GM12878 (cell line): ENCODE results near the gene GPR63. TPM values are rescaled to one million over a fixed set of nuclear protein-coding genes. Genes with fewer than 3 reads are reported as not detected.

Source experiments
- ATAC-seq: fragments of 200-7000 bp; cut with Tn5 transposase; 3 replicates; pipeline ENCODE4 v1.9.1; 2020; ENCODE audit warnings: mild to moderate bottlenecking, moderate library complexity
- BruUV-seq: library from RNA; stranded (reverse); fragments of 400-500 nt; replicated peaks from 2 replicates; lab custom pipeline; 2021; lab: Mats Ljungman, UMichigan
- CTCF ChIA-PET: fragments of 300-600 bp; sonication (Branson Sonifier 250); formaldehyde crosslinking; extraction: SDS; loops from one replicate; lab custom pipeline; 2021; ENCODE audit warnings: inconsistent platforms; lab: Yijun Ruan, JAX
- POLR2A ChIA-PET: fragments of 350-600 bp; formaldehyde crosslinking; extraction: SDS; loops from one replicate; lab custom pipeline; 2021; ENCODE audit warnings: inconsistent platforms; lab: Charles Lee
- RAD21 ChIA-PET: fragments of 300-600 bp; sonication (Branson Sonifier 250); formaldehyde crosslinking; loops from one replicate; lab custom pipeline; 2023; ENCODE audit warnings: antibody characterized with exemption; ENCODE audit not compliant: unreplicated experiment; lab: Charles Lee
- SMC1A ChIA-PET: fragments of 300-600 bp; sonication (Branson Sonifier 250); formaldehyde crosslinking; loops from one replicate; lab custom pipeline; 2023; ENCODE audit not compliant: unreplicated experiment, uncharacterized antibody; lab: Charles Lee
- DNase-seq: peaks from one replicate; pipeline ENCODE4 v3.0.0-alpha.2; 2011; ENCODE audit warnings: low read depth, low spot score
- FAIRE-seq: peaks from 3 replicates; lab custom pipeline; 2011; peaks lifted over from hg19 to GRCh38; lab: Jason Lieb, UNC
- H2AFZ ChIP-seq: 2 replicates; pipeline ENCODE4 v1.6.0; 2011; ENCODE audit warnings: low read depth, low read length, control low read depth; ENCODE audit not compliant: control insufficient read depth
- H3K27ac ChIP-seq: 2 replicates; pipeline ENCODE4 v1.5.1; 2011; ENCODE audit warnings: control low read depth; ENCODE audit not compliant: control insufficient read depth, insufficient read depth
- H3K27me3 ChIP-seq, 2 experiments: replicated peaks in 1 of 2; 2 replicates each; pipeline versions ENCODE4 v1.6.0 to v1.6.1; 2011; ENCODE audit warnings: low read length in 1 of 2; ENCODE audit not compliant: control insufficient read depth in 2 of 2, insufficient read depth in 2 of 2
- H3K36me3 ChIP-seq, 2 experiments: 2 replicates each; pipeline ENCODE4 v1.5.1; 2011; ENCODE audit warnings: low read length in 1 of 2; ENCODE audit not compliant: control insufficient read depth in 2 of 2, insufficient read depth in 2 of 2
- H3K4me1 ChIP-seq: 2 replicates; pipeline ENCODE4 v1.6.1; 2011; ENCODE audit warnings: mild to moderate bottlenecking, low read length, moderate library complexity, mixed read lengths; ENCODE audit not compliant: control insufficient read depth, insufficient read depth
- H3K4me2 ChIP-seq: 2 replicates; pipeline ENCODE4 v1.6.0; 2011; ENCODE audit warnings: control low read depth; ENCODE audit not compliant: control insufficient read depth, insufficient read depth
- H3K4me3 ChIP-seq: fragments of 200-600 bp; sonication (generic); 2 replicates; pipeline ENCODE4 v1.5.1; 2016
- H3K79me2 ChIP-seq: 2 replicates; pipeline ENCODE4 v1.6.0; 2011; ENCODE audit warnings: low read length; ENCODE audit not compliant: control insufficient read depth, insufficient read depth
- H3K9ac ChIP-seq: 2 replicates; pipeline ENCODE4 v1.8.0; 2011; ENCODE audit warnings: low read length, control low read depth, mixed read lengths; ENCODE audit not compliant: control insufficient read depth, insufficient read depth
- H3K9me3 ChIP-seq: replicated peaks from 3 replicates; pipeline ENCODE4 v1.5.1; 2011; ENCODE audit warnings: mild to moderate bottlenecking, low read length; ENCODE audit not compliant: control insufficient read depth, insufficient read depth
- H4K20me1 ChIP-seq: 2 replicates; pipeline ENCODE4 v1.6.0; 2011; ENCODE audit not compliant: control insufficient read depth, insufficient read depth
- CREB1 ChIP-seq: IDR thresholded peaks from 2 replicates; pipeline ENCODE4 v1.6.1; 2012; ENCODE audit warnings: low read depth, mild to moderate bottlenecking, inconsistent platforms
- ETV6 ChIP-seq, 2 experiments: fragments of 450-650 bp in 1 of 2; IDR thresholded peaks in 1 of 2; conservative IDR thresholded peaks in 1 of 2; 2 replicates each; pipeline ENCODE4 v1.6.1; 2014; ENCODE audit warnings: antibody characterized with exemption in 1 of 2, borderline replicate concordance in 1 of 2, low read depth in 1 of 2, mild to moderate bottlenecking in 1 of 2, moderate library complexity in 1 of 2
- JUNB ChIP-seq: IDR thresholded peaks from 2 replicates; pipeline ENCODE4 v1.6.1; 2016; ENCODE audit warnings: antibody characterized with exemption, mild to moderate bottlenecking
- JUND ChIP-seq: IDR thresholded peaks from 2 replicates; pipeline ENCODE4 v1.6.1; 2012; ENCODE audit warnings: low read depth, mild to moderate bottlenecking, low read length, improper control_type of control experiment, moderate library complexity
- MEF2B ChIP-seq: fragments of 450-650 bp; IDR thresholded peaks from 2 replicates; pipeline ENCODE4 v1.6.1; 2018; ENCODE audit warnings: mild to moderate bottlenecking, moderate library complexity; ENCODE audit not compliant: partially characterized antibody, poor library complexity, severe bottlenecking
- MTA2 ChIP-seq: fragments of 450-650 bp; IDR thresholded peaks from 2 replicates; pipeline ENCODE4 v1.6.1; 2016; ENCODE audit warnings: low read depth, mild to moderate bottlenecking, moderate library complexity
- MYC ChIP-seq: IDR thresholded peaks from 2 replicates; pipeline ENCODE4 v1.6.1; 2011; ENCODE audit warnings: mild to moderate bottlenecking, low read length, moderate library complexity, inconsistent platforms; ENCODE audit not compliant: insufficient read depth, insufficient replicate concordance, insufficient read length, severe bottlenecking
- NFIC ChIP-seq: IDR thresholded peaks from 2 replicates; pipeline ENCODE4 v1.6.1; 2012; ENCODE audit warnings: low read depth, mild to moderate bottlenecking, inconsistent platforms, low read length, moderate library complexity
- NR2C1 ChIP-seq: fragments of 450-650 bp; IDR thresholded peaks from 2 replicates; pipeline ENCODE4 v1.6.1; 2017; ENCODE audit warnings: antibody characterized with exemption, mild to moderate bottlenecking, moderate library complexity
- NR2F1 ChIP-seq: fragments of 450-650 bp; conservative IDR thresholded peaks from 2 replicates; pipeline ENCODE4 v1.6.1; 2017; ENCODE audit warnings: mild to moderate bottlenecking
- RUNX3 ChIP-seq: IDR thresholded peaks from 2 replicates; pipeline ENCODE4 v1.6.1; 2012; ENCODE audit warnings: low read length, inconsistent platforms
- SMAD1 ChIP-seq: fragments of 450-650 bp; IDR thresholded peaks from 2 replicates; pipeline ENCODE4 v1.6.1; 2018; ENCODE audit warnings: mild to moderate bottlenecking, low read depth; ENCODE audit not compliant: partially characterized antibody
- STAT3 ChIP-seq: IDR thresholded peaks from 2 replicates; pipeline ENCODE4 v1.6.1; 2011; ENCODE audit warnings: low read depth, low read length, improper control_type of control experiment
- SUPT20H ChIP-seq: IDR thresholded peaks from 2 replicates; pipeline ENCODE4 v1.6.1; 2011; ENCODE audit warnings: low read depth, mild to moderate bottlenecking, low read length, moderate library complexity, borderline replicate concordance; ENCODE audit not compliant: control insufficient read depth
- ZNF24 ChIP-seq: fragments of 450-650 bp; IDR thresholded peaks from 2 replicates; pipeline ENCODE4 v1.6.1; 2017; ENCODE audit warnings: antibody characterized with exemption, mild to moderate bottlenecking
- WGBS: methylation state at CpG from one replicate; pipeline ENCODE4 v1.1.6; 2016; ENCODE audit warnings: low lambda C conversion rate; ENCODE audit not compliant: insufficient replicate concordance, insufficient coverage; ENCODE audit errors: missing lambda C conversion rate; 5-methylcytosine and 5-hydroxymethylcytosine counted together
- in situ Hi-C: fragments of 300-500 bp; cut with MboI; formaldehyde crosslinking; loops from 9 replicates; pipeline ENCODE4 v1.14.3; 2018; ENCODE audit warnings: mixed read lengths
- intact Hi-C: fragments of 100-400 bp; cut with micrococcal nuclease; formaldehyde crosslinking; loops from one replicate; pipeline ENCODE4 v1.14.2; 2022; ENCODE audit not compliant: unreplicated experiment
- polyA plus RNA-seq, 11 experiments: library from polyadenylated mRNA; depleted of rRNA in 4 of 11; unstranded in 6 of 11; stranded (reverse) in 5 of 11; fragments of >200 nt; fragmentation: Nextera tagmentation in 4 of 11; fragmentation: Illumina TruSeq in 1 of 11; extraction: Ambion mirVana in 4 of 11; extraction: Trizol in 1 of 11; gene quantifications; 1 replicate in 1 of 11; 2 replicates in 10 of 11; pipeline versions ENCODE4 v1.2.1 to v1.2.3, GENCODE V29; 2011 to 2016; ENCODE audit warnings: inconsistent platforms in 2 of 11, missing spikeins in 2 of 11, low read depth in 1 of 11
- total RNA-seq, 4 experiments: library from RNA; depleted of rRNA in 3 of 4; stranded (reverse); fragments of >200 nt in 3 of 4; fragmentation: Illumina TruSeq in 1 of 4; extraction: Trizol in 1 of 4; gene quantifications; 2 replicates each; pipeline versions ENCODE4 v1.2.1 to v1.2.3, GENCODE V29; 2013 to 2021
- TF ChIP-seq, protein P1 (sequence below): fragments of 450-650 bp; conservative IDR thresholded peaks from 2 replicates; pipeline ENCODE4 v1.6.1; 2017; ENCODE audit warnings: mild to moderate bottlenecking, moderate library complexity

Gene GPR63
- total and polyA plus RNA-seq, 10 of the 15 experiments (the other 5 are each of a cell fraction or from before 2014, with no cell fraction given), result 1.6 to 6.6 (median 3.5) TPM

- H3K27ac ChIP-seq, result no peak overlapping the region
- intact Hi-C loops (no loop called here), in situ Hi-C loops (no loop called here)
- peaks cover 2% of the 10 kb centered on the region; the same call in 1 of the 2 replicates for H3K79me2 ChIP-seq
- ChIA-PET SMC1A (interaction anchor here (0.8 kb wide), 1 partner anchor 22 kb away, joined by 4 read pairs; no protein-coding TSS in a partner anchor), CTCF (no interaction called here), POLR2A (no interaction called here), RAD21 (no interaction called here)
- H3K36me3 ChIP-seq, result no peaks in the 10 kb centered on the region
- H3K4me1 ChIP-seq, result no peaks in the 10 kb centered on the region
- H3K4me3 ChIP-seq, result no peak overlapping the region
- peak; percentile 50 for TF ChIP-seq JUNB
- TF ChIP-seq STAT3, result no peak
- ATAC-seq (no peak), DNase-seq (no peak), FAIRE-seq (no peak)
- no TSS peak for BruUV-seq
- no peak overlapping the region for H3K9ac ChIP-seq
- no peaks in the 10 kb centered on the region for H4K20me1 ChIP-seq
- WGBS, result 100% methylated on average over 1 of the region's 1 CpG
- H3K27me3 ChIP-seq, result no peaks in the 10 kb centered on the region
- H2AFZ ChIP-seq, result no peak overlapping the region
- no peaks in the 10 kb centered on the region for H3K9me3 ChIP-seq
- no peak overlapping the region for H3K4me2 ChIP-seq
Measured at GRCh38 chr6:96814625-96815024, 22.7 kb downstream of the GPR63 start.

- CTCF ChIA-PET, result no interaction called here
- no peak for TF ChIP-seq ETV6 (conservative IDR thresholded peaks at IDR 0.05 in 1 of 2, IDR thresholded peaks at IDR 0.05 in 1 of 2; ENCODE audit: borderline replicate concordance in 1 of 2, low read depth in 1 of 2)
- TF ChIP-seq, protein P1, sequence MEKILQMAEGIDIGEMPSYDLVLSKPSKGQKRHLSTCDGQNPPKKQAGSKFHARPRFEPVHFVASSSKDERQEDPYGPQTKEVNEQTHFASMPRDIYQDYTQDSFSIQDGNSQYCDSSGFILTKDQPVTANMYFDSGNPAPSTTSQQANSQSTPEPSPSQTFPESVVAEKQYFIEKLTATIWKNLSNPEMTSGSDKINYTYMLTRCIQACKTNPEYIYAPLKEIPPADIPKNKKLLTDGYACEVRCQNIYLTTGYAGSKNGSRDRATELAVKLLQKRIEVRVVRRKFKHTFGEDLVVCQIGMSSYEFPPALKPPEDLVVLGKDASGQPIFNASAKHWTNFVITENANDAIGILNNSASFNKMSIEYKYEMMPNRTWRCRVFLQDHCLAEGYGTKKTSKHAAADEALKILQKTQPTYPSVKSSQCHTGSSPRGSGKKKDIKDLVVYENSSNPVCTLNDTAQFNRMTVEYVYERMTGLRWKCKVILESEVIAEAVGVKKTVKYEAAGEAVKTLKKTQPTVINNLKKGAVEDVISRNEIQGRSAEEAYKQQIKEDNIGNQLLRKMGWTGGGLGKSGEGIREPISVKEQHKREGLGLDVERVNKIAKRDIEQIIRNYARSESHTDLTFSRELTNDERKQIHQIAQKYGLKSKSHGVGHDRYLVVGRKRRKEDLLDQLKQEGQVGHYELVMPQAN, result no peak
- no peak for TF ChIP-seq CREB1
- no peak for TF ChIP-seq JUNB
- TF ChIP-seq NR2C1, result no peak
- TF ChIP-seq MTA2, result peak; percentile 69
- no peak for TF ChIP-seq SUPT20H
- TF ChIP-seq MYC, result no peak
- no peak for TF ChIP-seq JUND
- TF ChIP-seq SMAD1, result no peak
- peak; percentile 82 for TF ChIP-seq NR2F1
- TF ChIP-seq ZNF24, result no peak
- peak; percentile 26 for TF ChIP-seq MEF2B
- TF ChIP-seq RUNX3, result no peak
- no peak for TF ChIP-seq NFIC
Measured at GRCh38 chr6:96812077-96812703, 25.1 kb downstream of the GPR63 start.

More at GRCh38 chr6:96812077-96812703, 25.1 kb downstream of the GPR63 start:
- DNase-seq, result no peak
- Histone ChIP-seq H3K4me1 (no peaks in the 10 kb centered on the region), H3K4me2 (no peak overlapping the region), H3K27ac (no peak overlapping the region), H3K27me3 (no peaks in the 10 kb centered on the region), H2AFZ (no peak overlapping the region), H3K9ac (no peak overlapping the region), H3K36me3 (no peaks in the 10 kb centered on the region), H3K9me3 (no peaks in the 10 kb centered on the region), H3K79me2 (peaks cover 2% of the 10 kb centered on the region; the same call in 1 of the 2 replicates), H3K4me3 (no peak overlapping the region), H4K20me1 (no peaks in the 10 kb centered on the region)
- intact Hi-C loops, result no loop called here
- peak; percentile 46; the same call in 2 of the 3 replicates for ATAC-seq
- no TSS peak for BruUV-seq
- FAIRE-seq, result no peak
- RAD21 ChIA-PET, result interaction anchor here (1.2 kb wide), 1 partner anchor 18 kb away, joined by 3 read pairs; no protein-coding TSS in a partner anchor
- SMC1A ChIA-PET, result interaction anchor here (0.7 to 2.2 kb wide), 3 partner anchors 10 to 42 kb away, joined by 3 to 6 read pairs (median 3); no protein-coding TSS in a partner anchor
- in situ Hi-C loops, result no loop called here
- POLR2A ChIA-PET, result interaction anchor here (1.0 to 1.2 kb wide), 2 partner anchors 17 to 23 kb away, joined by 3 to 4 read pairs; no protein-coding TSS in a partner anchor
- 100% methylated on average over 1 of the region's 1 CpG for WGBS
